Nephron (organoid): ENCODE measurements around the gene RNASE13.
"Not testable (repeated sequence)": the region's sequence is repeated elsewhere in the genome, so short reads cannot be mapped to it uniquely, and the experiment has no call there.

ENCODE experiments used
- H3K27ac Mint-ChIP-seq, 3 experiments: 2 replicates each; pipeline ENCODE4 v1.8.0; 2020; ENCODE audit warnings: mixed read lengths in 3 of 3, mild to moderate bottlenecking in 2 of 3, moderate library complexity in 1 of 3
- H3K27me3 Mint-ChIP-seq: 2 replicates; pipeline ENCODE4 v1.8.0; 2021; ENCODE audit warnings: low read depth, mild to moderate bottlenecking, moderate library complexity, mixed read lengths
- H3K36me3 Mint-ChIP-seq: 2 replicates; pipeline ENCODE4 v1.8.0; 2020; ENCODE audit warnings: low read depth, mixed read lengths
- H3K4me1 Mint-ChIP-seq: 2 replicates; pipeline ENCODE4 v1.8.0; 2020; ENCODE audit warnings: mixed read lengths
- H3K4me3 Mint-ChIP-seq, 3 experiments: 2 replicates each; pipeline ENCODE4 v1.8.0; 2020; ENCODE audit warnings: mild to moderate bottlenecking in 3 of 3, mixed read lengths in 3 of 3, moderate library complexity in 2 of 3
- H3K9me3 Mint-ChIP-seq: 2 replicates; pipeline ENCODE4 v1.8.0; 2020; ENCODE audit warnings: mixed read lengths
- CTCF ChIP-seq, 3 experiments: fragments of 200-600 bp; sonication (generic); IDR thresholded peaks; one replicate each; pipeline ENCODE4 v1.5.0; 2021; ENCODE audit warnings: antibody characterized with exemption in 3 of 3; ENCODE audit not compliant: unreplicated experiment in 3 of 3

Gene RNASE13

GRCh38 chr14:20989787-20990600, 44.6 kb downstream of the RNASE13 start, which contains the start of gene METTL17:
METTL17 (plus strand) TSS chr14:20989980; CDS start chr14:20990003, 23 bp downstream.
- H3K27me3 Mint-ChIP-seq: peaks cover 9% of the 10 kb centered on the region
- peak within 1 kb of the TSS; percentile 88 to 92 (median 89) for H3K4me3 Mint-ChIP-seq
- H3K27ac Mint-ChIP-seq: peak within 1 kb of the TSS; percentile 82 to 95 (median 84)
- peak; percentile 34 to 55 (median 39) for TF ChIP-seq CTCF (IDR thresholded peaks at IDR 0.05; ENCODE audit: unreplicated experiment in 3 of 3)
- H3K9me3 Mint-ChIP-seq: no peaks in the 10 kb centered on the region
- H3K4me1 Mint-ChIP-seq: peaks cover 14% of the 10 kb centered on the region
- peaks cover 33% of the 10 kb centered on the region for H3K36me3 Mint-ChIP-seq

GRCh38 chr14:20989471-20989786, 45.2 kb downstream of the RNASE13 start:
- no peak for TF ChIP-seq CTCF (IDR thresholded peaks at IDR 0.05; ENCODE audit: unreplicated experiment in 3 of 3)
- Mint-ChIP-seq H3K36me3 (peaks cover 27% of the 10 kb centered on the region), H3K4me3 (peak overlapping the region; percentile 88 to 92 (median 89)), H3K4me1 (peaks cover 14% of the 10 kb centered on the region), H3K27me3 (peaks cover 15% of the 10 kb centered on the region), H3K9me3 (no peaks in the 10 kb centered on the region), H3K27ac (peak overlapping the region; percentile 82 to 95 (median 84))

GRCh38 chr14:20988717-20989470, 45.7 kb downstream of the RNASE13 start:
- no peak for TF ChIP-seq CTCF (IDR thresholded peaks at IDR 0.05; ENCODE audit: unreplicated experiment in 3 of 3)
- Mint-ChIP-seq H3K36me3 (peaks cover 22% of the 10 kb centered on the region), H3K27ac (peak overlapping the region; percentile 82 to 95 (median 88)), H3K4me3 (peak overlapping the region; percentile 71 to 82 (median 72)), H3K27me3 (peaks cover 18% of the 10 kb centered on the region), H3K9me3 (no peaks in the 10 kb centered on the region), H3K4me1 (peaks cover 15% of the 10 kb centered on the region)

- no peak for TF ChIP-seq CTCF (IDR thresholded peaks at IDR 0.05; ENCODE audit: unreplicated experiment in 3 of 3)
- peaks cover 22% of the 10 kb centered on the region for H3K27me3 Mint-ChIP-seq
- no peaks in the 10 kb centered on the region for H3K9me3 Mint-ChIP-seq
- peaks cover 26% of the 10 kb centered on the region for H3K4me1 Mint-ChIP-seq
- peaks cover 6% of the 10 kb centered on the region for H3K36me3 Mint-ChIP-seq
- peak overlapping the region in 2 of 3 experiments; percentile 63 to 67 for H3K27ac Mint-ChIP-seq
- peak overlapping the region in 2 of 3 experiments; percentile 39 to 52 for H3K4me3 Mint-ChIP-seq
Measured at GRCh38 chr14:20986811-20987210, 47.8 kb downstream of the RNASE13 start.

- peaks cover 20% of the 10 kb centered on the region for H3K4me1 Mint-ChIP-seq
- not testable (repeated sequence) for H3K9me3 Mint-ChIP-seq, H3K27ac Mint-ChIP-seq, H3K4me3 Mint-ChIP-seq, H3K36me3 Mint-ChIP-seq
- H3K27me3 Mint-ChIP-seq: peaks cover 22% of the 10 kb centered on the region
Measured at GRCh38 chr14:20985650-20986049, 49.0 kb downstream of the RNASE13 start.
